NCI-H446 (cell line): ENCODE data around the gene SIRT4.

Experiments
- DNase-seq, 2 experiments: peaks; one replicate each; lab custom pipeline; 2025; lab: John Stamatoyannopoulos, UW

The SIRT4 gene

DNA sequence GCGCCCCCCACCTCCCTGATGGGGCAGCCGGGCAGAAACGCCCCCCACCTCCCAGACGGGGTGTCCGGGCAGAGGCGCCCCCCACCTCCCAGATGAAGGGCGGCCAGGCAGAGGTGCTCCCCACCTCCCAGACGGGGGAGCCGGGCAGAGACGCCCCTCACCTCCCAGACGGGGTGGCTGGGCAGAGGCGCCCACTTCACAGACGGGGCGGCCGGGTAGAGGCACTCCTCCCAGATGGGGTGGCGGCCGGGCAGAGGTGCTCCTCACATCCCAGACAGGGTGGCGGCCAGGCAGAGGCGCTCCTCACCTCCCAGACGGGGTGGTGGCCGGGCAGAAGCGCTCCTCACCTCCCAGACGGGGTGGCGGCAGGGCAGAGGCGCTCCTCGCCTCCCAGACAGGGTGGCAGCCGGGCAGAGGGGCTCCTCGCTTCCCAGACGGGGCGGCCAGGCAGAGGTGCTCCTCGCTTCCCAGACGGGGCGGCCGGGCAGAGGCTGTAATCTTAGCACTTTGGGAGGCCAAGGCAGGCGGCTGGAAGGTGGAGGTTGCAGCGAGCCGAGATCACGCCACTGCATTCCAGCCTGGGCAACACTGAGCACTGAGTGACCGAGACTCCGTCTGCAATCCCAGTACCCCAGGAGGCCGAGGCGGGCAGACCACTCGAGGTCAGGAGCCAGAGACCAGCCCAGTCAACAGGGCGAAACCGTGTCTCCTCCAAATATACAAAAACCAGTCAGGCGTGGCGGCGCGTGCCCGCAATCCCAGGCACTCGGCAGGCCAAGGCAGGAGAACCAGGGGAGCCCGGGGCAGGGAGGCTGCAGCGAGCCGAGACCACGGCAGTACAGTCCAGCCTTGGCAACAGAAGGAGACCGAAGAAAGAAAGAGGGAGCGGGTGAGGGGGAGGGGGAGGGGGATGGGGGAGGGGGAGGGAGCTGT, 23.7 kb upstream of the SIRT4 start:
- DNase-seq: no peak

DNA sequence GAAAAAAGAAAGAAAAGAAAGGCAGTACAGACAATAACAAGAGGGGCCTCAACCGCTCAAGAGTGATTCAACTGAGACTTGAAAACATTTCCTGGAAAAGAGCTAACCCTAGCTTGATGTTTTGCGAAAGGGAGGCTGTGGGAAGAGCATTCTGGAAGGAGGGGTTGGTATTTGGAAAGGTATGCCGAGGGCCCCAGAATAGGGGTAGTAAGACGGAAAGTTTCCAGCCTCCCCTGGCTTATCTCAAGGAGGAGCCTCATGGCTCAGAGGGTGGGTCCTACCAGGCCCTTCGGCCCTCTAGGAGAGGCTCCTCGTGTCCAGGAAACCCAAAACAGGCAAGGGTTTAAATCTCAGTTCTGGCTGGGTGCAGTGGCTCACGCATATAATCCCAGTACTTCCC, 18.8 kb upstream of the SIRT4 start:
- no peak for DNase-seq

DNA sequence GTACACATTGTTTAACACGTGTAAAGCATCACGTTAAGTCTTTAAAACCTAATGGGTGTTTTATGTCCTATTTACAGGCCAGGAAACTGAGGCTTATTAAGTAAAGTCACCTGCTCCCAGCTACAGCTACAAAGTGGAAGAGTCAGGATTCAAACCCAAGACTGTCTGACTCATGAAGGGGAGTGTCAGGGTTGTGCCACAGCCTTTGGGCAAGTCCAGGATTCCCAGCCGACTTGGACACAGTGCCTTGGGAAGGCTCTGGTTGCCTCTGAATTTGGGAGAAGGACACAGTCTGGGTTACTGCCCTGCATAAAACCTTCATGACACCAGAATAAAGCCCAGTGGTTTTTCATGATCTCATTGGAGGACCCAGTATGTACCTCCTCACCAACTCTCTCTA, 17.7 kb upstream of the SIRT4 start:
- no peak for DNase-seq

DNA sequence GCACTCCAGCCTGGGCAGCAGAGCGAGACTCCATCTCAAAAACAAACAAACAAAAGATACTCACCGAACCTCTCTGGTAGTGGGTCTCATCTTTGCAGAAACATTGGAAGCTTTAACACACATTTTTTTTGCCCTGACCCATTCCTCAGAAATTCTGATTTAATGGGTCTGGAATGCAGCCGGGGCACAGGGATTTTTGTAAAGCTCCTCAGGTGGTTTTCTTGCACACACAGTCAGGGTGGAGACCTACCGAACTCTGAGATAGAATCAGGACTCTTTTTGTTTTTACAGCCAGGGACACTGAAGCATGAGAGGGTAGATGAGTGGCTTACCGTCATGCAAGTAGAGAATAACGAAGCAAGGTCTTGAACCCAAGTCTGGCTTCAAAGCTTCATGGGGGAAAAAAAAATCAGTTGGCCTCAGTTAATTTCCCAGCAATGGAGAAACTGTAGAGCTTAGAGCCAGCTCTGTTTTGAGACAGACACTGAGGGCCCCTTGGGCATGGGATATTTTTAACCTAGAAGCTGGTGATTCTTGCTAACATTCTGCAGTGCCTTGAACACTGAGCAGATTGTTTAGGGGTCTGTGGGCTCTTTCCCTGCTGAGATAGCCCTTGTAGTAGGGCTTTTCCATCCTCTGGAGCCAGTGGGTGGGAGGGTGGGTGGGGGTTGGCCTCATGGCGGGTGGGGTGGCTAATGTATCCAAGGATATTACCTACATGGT, 15.2 kb upstream of the SIRT4 start:
- DNase-seq: no peak

DNA sequence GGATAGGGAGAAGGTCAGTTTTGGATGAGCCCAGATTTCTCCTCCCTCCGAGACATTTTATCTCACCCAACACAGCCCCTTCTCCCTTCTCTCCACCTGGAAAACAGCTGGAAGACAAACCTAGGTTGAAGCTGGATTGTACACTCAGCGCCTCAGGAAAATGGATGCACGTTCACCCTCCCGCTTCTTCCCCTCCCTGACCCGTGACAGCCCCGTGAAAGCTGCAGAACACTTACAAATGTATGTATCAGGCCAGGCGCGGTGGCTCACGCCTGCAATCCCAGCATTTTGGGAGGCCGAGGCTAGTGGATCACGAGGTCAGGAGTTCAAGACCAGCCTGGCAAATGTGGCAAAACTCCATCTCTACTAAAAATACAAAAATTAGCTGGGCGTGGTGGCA, 14.6 kb upstream of the SIRT4 start:
- no peak for DNase-seq

DNA sequence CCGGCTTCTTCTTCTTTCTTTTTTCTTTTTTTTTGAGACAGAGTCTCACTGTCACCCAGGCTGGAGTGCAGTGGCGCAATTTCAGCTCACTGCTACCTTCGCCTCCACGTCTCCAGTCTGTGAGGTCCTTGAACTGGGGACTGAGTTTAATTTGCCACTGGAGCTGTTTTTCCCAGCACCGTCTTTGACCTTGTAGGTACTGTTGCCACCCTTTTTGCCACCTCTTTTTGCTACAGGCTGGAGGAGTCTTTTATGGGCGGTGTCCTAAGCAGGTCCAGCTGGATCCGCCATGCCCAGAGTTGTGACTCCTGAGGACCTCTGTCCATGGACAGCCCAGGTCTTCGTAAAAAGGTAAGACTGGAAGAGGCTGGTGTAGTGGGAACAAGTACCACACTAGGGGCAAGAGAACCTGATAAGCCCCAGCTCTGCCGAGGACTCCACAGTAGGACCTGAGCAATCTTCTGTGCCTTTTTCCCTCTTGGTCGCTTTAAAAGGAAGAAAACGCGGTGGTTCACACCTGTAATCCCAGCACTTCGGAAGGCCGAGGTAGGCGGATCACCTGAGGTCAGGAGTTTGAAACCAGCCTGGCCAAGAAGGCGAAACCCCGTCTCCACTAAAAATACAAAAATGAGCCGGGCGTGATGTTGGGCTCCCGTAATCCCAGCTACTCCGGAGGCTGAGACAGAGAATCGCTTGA, 11.4 kb upstream of the SIRT4 start:
- DNase-seq: no peak

DNA sequence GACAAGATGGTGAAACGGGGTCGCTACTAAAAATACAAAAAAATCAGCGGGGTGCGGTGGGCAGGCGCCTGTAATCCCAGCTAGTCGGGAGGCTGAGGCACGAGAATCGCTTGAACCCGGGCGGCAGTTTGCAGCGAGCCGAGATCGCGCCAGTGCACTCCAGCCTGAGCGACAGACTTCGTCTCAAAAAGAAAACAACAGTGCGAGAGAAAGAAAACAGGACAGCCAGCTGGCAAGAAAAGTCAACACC, 9.8 kb upstream of the SIRT4 start:
- DNase-seq: no peak

DNA sequence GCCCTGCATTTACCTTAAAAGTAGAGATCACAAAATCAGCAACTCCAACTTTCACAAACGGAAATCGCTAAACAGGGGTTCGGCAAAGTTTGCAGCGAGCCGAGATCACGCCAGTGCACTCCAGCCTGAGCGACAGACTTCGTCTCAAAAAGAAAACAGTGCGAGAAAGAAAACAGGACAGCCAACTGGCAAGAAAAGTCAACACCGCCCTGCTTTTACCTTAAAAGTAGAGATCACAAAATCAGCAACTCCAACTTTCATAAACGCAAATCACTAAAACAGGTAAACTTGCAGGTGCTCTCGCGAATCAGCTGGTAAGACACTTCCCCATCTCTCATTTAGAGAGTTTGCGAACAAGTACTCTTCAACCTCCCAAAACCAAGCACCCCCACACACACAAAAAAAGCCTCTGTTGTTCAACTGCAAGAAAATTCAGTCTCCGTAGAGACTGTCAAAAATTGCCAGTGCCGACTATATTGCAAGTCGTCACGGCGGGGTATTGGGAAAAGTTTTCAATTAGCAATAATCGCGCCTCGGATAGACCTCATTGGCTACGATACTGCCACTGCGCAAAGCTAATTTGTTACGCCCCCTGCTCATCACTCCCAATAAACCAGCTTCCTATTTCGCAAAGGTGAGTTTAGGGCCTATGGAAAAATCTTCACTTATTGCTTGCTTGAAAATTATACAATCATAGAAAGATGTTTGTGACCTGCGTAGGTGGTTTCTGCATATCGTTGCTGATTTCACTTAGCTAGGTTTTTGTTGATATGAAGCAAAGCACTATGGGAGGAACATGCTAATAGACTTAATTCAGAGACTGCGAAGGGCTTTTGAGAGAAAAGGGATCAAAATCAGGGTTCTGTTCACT, 9.2 kb upstream of the SIRT4 start, which contains the start of gene RNU4-1:
Gene RNU4-1 (minus strand): TSS at position 577 of the 871 bp plus-strand sequence.
- DNase-seq: peak; percentile 93 to 99

DNA sequence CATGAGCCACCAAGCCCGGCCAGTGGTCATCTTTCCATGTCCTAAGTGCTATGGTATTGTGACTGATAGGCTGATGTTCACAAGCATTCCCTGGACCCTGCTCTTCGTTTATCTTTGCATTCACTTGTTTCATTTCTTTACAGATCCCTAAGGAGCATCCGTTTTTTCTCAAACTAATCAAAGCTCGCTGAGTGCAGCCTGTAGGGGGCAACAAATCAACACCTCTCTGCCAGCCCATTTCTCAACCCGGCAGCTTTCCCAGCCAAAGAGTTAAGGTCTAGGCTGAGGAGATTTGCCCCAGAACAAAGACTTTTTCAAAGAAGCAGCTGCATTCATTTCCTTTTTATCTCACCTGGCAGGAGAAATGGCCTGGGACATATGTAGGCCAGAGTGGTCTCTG, 12.1 kb downstream of the SIRT4 start:
- DNase-seq: peak in 1 of 2 experiments; percentile 13

DNA sequence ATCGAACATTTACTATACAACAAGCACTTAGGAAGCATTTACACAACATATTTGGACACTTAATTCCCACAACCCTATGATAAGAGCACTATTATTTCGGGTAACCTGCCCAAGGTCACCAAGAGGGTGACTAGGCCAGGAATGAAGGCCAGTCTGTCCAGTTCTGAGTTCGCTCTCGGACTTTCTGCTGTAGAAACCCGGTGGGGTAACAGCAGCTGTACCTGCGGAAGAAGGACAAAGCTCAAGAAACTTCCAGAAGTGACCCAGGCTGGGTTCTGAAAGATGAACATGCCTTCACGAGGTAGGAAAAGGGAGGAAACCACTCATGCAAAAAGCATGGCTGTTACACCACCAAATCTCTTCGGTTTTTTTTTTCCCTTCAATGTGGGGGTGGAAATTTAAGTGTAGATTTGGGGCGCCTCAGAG, 14.7 kb downstream of the SIRT4 start:
- DNase-seq: no peak

DNA sequence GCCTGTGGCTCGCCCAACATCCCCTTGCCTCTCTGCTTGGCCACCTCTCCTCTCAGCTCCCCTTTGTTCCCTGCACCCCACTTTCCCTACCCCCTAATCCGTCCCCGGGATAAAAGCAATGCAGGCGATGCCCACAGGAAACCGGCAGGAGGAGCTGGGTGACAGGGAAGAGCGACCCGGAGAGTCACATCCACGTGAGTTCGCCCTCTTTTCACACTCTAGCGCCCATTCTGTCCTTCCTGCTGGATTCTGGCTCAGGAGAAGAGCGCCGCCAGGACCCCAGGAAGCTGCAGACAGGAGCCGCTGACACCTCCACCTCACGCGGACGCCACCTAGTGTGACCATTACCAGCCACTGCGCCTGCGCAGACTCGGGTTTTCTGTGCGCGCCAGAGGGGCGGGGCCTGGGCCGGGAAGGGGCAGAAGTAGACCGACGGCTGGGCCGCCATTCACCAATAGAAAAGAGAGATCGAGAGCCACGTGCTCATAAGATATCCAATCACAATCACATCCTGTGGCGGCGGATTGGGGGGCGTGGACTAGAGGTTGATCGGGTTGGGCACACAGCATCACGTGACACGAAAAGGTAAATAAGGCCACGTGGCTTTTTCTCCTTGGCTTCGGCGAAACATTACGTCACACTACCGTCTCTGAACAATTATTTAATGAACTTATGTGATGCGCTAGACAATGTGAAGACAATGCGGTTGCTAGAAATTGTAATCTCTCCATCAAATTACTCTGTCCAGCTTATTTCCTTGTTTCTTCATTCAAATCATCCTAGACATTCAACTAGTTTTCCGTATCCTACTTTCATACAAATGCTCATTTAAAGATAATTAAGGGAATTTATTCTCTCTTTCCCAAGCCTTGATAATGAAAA, 15.3 kb downstream of the SIRT4 start:
- peak; percentile 95 to 99 for DNase-seq

DNA sequence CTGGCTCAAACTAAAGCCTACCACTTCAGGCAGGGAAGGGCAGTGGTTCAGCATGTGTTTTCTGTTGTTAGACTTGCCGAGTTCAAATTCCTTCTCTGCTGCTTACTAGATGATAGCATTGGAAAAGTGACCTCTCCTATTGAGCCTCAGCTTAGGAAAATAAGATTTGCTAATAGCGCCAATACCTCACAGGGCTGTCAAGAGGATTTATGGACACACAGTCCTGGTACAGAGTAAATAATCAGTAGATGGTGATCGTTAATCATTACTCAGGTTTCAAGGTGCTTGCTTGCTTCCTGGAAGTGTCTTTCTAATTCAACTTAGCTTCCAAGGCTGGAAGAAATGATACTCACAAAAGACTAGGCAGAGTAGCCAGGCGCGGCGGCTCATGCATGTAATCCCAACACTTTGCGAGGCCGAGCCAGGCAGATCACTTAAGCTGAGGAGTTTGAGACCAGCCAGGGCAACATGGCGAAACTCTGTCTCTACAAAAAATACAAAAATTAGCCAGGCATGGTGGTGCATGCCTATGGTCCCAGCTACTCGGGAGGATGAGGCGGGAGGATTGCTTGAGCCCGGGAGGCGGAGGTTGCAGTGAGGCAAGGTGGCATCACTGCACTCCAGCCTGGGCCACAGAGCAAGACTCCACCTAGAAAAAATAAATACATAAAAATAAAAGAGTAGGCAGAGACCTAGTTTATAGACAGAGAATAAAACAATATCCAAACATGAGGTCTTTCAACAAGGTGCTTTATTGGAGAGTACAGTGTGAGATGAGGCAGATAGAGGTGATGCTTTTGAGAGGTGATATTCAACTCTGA, 19.5 kb downstream of the SIRT4 start:
- DNase-seq: no peak

DNA sequence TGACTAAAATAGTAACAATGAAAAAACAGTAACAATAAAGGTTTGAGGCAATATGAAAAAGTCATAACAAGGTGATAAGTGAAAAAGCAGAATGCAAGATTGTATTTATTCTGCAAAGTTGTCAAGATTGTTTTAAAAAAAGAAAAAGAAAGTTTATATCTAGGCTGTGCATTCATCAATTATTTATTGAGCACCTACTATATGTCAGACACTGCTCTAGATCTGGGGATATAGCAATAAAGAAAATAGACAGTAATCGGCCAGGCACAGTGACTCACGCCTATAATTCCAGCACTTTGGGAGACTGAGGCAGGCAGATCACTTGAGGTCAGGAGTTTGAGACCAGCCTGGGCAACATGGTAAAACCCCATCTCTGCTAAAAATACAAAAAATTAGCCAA, 21.7 kb downstream of the SIRT4 start:
- no peak for DNase-seq

DNA sequence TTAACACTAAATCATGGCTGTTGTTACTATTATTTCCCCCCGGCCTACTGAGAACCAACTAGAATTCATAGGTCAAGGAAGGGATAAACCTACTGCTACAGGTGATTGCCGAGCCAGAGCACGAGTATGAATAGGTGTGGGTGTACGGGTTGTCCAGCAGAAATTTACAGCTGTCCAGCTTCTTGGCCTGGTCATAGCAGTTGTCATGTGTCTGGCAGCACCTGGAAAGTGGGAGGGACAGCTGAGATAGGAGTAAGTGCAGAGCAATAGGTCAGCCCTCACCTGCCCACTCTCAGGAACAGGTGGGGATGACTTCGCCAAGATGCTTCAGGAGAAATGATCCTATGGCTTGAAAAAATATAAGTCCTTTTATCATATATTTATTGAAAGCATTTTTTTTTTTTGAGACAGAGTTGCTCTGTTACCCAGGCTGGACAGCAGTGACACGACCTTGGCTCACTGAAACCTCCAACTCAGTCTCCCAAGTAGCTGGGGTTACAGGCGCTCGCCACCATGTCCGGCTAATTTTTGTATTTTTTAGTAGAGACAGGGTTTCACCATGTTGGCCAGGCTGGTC, 22.8 kb downstream of the SIRT4 start:
- DNase-seq: no peak

DNA sequence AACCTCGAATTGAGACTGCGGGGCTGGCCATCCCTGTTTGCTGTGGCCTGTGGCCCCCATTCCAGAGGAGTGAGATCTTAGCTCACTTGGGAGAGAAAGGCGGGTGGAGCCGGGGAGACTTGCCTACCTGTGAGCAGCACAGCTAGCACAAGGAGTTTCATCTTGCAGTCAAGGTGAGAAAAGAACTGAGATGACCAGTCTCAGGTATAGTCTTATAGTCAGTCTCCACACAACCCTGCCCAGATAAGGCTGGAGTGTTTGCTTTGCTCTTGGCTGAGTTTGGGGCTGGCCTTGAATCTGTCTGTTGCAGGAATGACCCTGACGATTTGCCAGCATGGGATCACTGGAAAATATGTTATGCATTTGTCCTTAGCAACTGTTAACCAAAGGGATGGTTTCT, 25.5 kb downstream of the SIRT4 start, which contains the start of gene PLA2G1B:
Gene PLA2G1B (minus strand): TSS at position 187 of the 400 bp plus-strand sequence. CDS start 26 bp downstream, at position 161.
- no peak for DNase-seq

DNA sequence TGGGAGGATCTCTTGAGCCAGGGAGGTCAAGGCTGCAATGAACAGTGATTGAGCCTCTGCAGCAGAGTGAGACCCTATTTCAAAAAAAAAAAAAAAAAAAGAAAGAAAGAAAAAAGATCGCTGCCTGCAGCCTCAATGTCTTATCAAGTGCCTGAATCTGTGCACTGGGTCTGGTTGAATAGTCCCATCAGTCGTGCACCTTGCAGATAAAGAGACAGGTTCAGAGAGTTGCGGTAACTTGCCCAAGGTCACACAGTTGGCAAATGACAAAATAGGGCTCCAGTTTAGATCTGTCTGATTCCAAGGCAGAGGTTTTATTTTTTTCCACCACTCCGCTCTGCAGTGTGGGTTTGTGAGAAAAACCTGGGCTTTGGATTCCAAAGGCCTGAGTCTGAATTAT, 26.1 kb downstream of the SIRT4 start:
- DNase-seq: no peak

DNA sequence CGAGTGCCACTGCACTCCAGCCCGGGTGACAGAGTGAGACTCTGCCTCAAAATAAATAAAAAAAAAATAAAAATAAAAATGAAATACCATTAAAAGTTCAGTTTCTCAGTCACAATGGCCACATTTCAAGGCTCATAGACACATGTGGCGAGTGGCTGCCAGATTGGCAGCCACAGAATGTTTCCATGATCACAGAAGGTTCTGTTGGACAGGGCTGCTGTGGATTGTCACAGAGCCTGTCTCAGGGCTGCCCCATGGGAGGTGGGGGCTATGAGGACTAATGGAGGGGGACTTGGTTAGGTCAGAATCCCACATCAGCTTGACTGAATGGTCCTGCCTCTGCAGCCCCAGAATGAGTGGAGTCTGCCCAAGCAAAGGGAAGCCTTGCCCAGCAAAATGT, 29.3 kb downstream of the SIRT4 start:
- no peak for DNase-seq

DNA sequence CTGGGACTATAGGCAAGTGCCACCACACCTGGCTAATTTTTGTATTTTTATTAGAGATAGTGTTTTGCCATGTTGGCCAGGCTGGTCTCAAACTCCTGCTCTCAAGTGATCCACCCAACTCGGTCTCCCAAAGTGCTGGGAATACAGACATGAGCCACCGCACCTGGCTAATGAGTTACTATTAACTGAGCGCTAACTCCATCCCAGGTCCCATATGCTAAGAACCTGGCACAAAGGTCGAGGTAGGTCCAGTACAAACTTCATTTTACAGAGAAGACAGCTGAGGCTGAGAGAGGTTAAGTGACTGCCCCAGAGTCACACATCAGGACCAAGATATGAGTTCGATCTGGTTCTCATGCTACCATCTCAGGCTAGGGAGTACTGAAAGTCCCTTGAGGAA, 29.9 kb downstream of the SIRT4 start:
- no peak for DNase-seq

DNA sequence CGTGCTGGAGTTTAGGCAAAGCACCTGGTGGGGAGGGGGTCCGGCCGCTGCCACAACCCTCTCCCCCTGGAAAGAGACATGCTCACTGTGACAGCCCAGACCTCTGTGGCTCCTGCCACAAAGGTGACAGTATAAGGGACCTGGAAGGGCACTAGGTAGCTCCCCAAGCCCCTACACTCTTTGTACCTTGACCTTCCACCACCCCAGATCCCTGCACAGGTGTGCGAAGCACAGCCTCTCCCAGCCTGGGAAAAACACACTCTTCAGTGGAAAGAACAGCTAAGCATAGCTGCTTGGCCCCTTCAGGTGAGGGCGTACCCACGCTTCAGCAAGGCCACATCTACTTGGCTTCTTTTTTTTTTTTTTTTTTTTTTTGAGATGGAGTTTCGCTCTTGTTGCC, 30.4 kb downstream of the SIRT4 start:
- no peak for DNase-seq
